ENCODE data around the gene TMEM80.

Gene TMEM80

GRCh38 chr11:703506-703905 is 7.9 kb downstream of the TMEM80 start:
- TF ChIP-seq CTCF (IDR thresholded peaks at IDR 0.05; ENCODE audit: low read depth, low read length) (no peak), EZH2phosphoT487 (IDR thresholded peaks at IDR 0.05; ENCODE audit: low read depth) (no peak)
- Histone ChIP-seq H3K4me1 (ENCODE audit: low read length) (peaks cover 5% of the 10 kb centered on the region), H3K9me3 (ENCODE audit: insufficient read depth, low read length) (no peaks in the 10 kb centered on the region), H3K4me3 (ENCODE audit: low read length) (no peak overlapping the region), H2AFZ (ENCODE audit: low read depth, low read length) (no peak overlapping the region), H4K20me1 (ENCODE audit: insufficient read depth, low read length) (no peaks in the 10 kb centered on the region), H3K4me2 (ENCODE audit: low read length) (no peak overlapping the region), H3K9ac (ENCODE audit: low read length) (no peak overlapping the region), H3K79me2 (ENCODE audit: low read length) (no peaks in the 10 kb centered on the region), H3K36me3 (replicated peaks; ENCODE audit: low read depth, low read length) (no peaks in the 10 kb centered on the region), H3K27me3 (ENCODE audit: low read depth, low read length) (no peaks in the 10 kb centered on the region), H3K27ac (ENCODE audit: low read length) (no peak overlapping the region)

GRCh38 chr11:704228-704674 is 8.6 kb downstream of the TMEM80 start:
- Histone ChIP-seq H3K4me1 (ENCODE audit: low read length) (no peaks in the 10 kb centered on the region), H3K79me2 (ENCODE audit: low read length) (no peaks in the 10 kb centered on the region)

GRCh38 chr11:704781-705645 is 9.4 kb downstream of the TMEM80 start:
- TF ChIP-seq CTCF (IDR thresholded peaks at IDR 0.05; ENCODE audit: low read depth, low read length) (no peak), EZH2phosphoT487 (IDR thresholded peaks at IDR 0.05; ENCODE audit: low read depth) (no peak)
- no peaks in the 10 kb centered on the region for H3K36me3 ChIP-seq (replicated peaks; ENCODE audit: low read depth, low read length)
- H3K9ac ChIP-seq (ENCODE audit: low read length): no peak overlapping the region
- H3K4me2 ChIP-seq (ENCODE audit: low read length): no peak overlapping the region
- no peaks in the 10 kb centered on the region; the same call in 1 of the 2 replicates for H3K27me3 ChIP-seq (ENCODE audit: low read depth, low read length)
- H3K9me3 ChIP-seq (ENCODE audit: insufficient read depth, low read length): no peaks in the 10 kb centered on the region
- H3K4me3 ChIP-seq (ENCODE audit: low read length): no peak overlapping the region
- H3K4me1 ChIP-seq (ENCODE audit: low read length): no peaks in the 10 kb centered on the region
- no peaks in the 10 kb centered on the region for H3K79me2 ChIP-seq (ENCODE audit: low read length)
- no peak overlapping the region for H3K27ac ChIP-seq (ENCODE audit: low read length)
- no peak overlapping the region for H2AFZ ChIP-seq (ENCODE audit: low read depth, low read length)
- H4K20me1 ChIP-seq (ENCODE audit: insufficient read depth, low read length): no peaks in the 10 kb centered on the region

More at GRCh38 chr11:704228-704674, 8.6 kb downstream of the TMEM80 start:
- no peaks in the 10 kb centered on the region for H4K20me1 ChIP-seq (ENCODE audit: insufficient read depth, low read length)
- H3K27ac ChIP-seq (ENCODE audit: low read length): no peak overlapping the region
- TF ChIP-seq CTCF (IDR thresholded peaks at IDR 0.05; ENCODE audit: low read depth, low read length): no peak
- no peaks in the 10 kb centered on the region for H3K27me3 ChIP-seq (ENCODE audit: low read depth, low read length)
- no peak overlapping the region for H3K4me2 ChIP-seq (ENCODE audit: low read length)
- no peaks in the 10 kb centered on the region for H3K36me3 ChIP-seq (replicated peaks; ENCODE audit: low read depth, low read length)
- no peak overlapping the region for H3K9ac ChIP-seq (ENCODE audit: low read length)
- H3K4me3 ChIP-seq (ENCODE audit: low read length): no peak overlapping the region
- no peaks in the 10 kb centered on the region for H3K9me3 ChIP-seq (ENCODE audit: insufficient read depth, low read length)
- H2AFZ ChIP-seq (ENCODE audit: low read depth, low read length): no peak overlapping the region

GRCh38 chr11:705646-706438 is 10.2 kb downstream of the TMEM80 start, which contains the start of gene EPS8L2:
EPS8L2 (plus strand) TSS chr11:706231; CDS start chr11:709408, 3,177 bp downstream.
- Histone ChIP-seq H3K4me1 (ENCODE audit: low read length) (peaks cover 8% of the 10 kb centered on the region), H3K27me3 (ENCODE audit: low read depth, low read length) (peaks cover 4% of the 10 kb centered on the region; the same call in 1 of the 2 replicates), H4K20me1 (ENCODE audit: insufficient read depth, low read length) (no peaks in the 10 kb centered on the region), H3K4me2 (ENCODE audit: low read length) (no peak within 1 kb of the TSS), H2AFZ (ENCODE audit: low read depth, low read length) (no peak within 1 kb of the TSS), H3K27ac (ENCODE audit: low read length) (no peak within 1 kb of the TSS), H3K36me3 (replicated peaks; ENCODE audit: low read depth, low read length) (no peaks in the 10 kb centered on the region), H3K4me3 (ENCODE audit: low read length) (no peak within 1 kb of the TSS), H3K79me2 (ENCODE audit: low read length) (no peaks in the 10 kb centered on the region), H3K9ac (ENCODE audit: low read length) (no peak within 1 kb of the TSS), H3K9me3 (ENCODE audit: insufficient read depth, low read length) (no peaks in the 10 kb centered on the region)
- TF ChIP-seq CTCF (IDR thresholded peaks at IDR 0.05; ENCODE audit: low read depth, low read length): no peak
- no peak for TF ChIP-seq EZH2phosphoT487 (IDR thresholded peaks at IDR 0.05; ENCODE audit: low read depth)
